ENCODE measurements around the gene VTI1A. TPM values are rescaled to one million over a fixed set of nuclear protein-coding genes. Genes with fewer than 3 reads are reported as not detected.

VTI1A gene
- total and polyA plus RNA-seq, 4 donors: 5.5 to 26.9 (median 13.1) TPM

GRCh38 chr10:112607506-112607905 lies 160.5 kb downstream of the VTI1A start:
- Histone ChIP-seq H3K27ac (ENCODE audit: low read depth in 1 of 2, low read length in 2 of 2) (no peak overlapping the region), H3K27me3 (ENCODE audit: control insufficient read depth in 4 of 4, insufficient read depth in 4 of 4, low read length in 3 of 4) (no peaks in the 10 kb centered on the region), H3K9me3 (ENCODE audit: control insufficient read depth in 4 of 4, low read length in 3 of 4) (no peaks in the 10 kb centered on the region), H3K4me3 (ENCODE audit: low read depth in 1 of 3, low read length in 3 of 3) (no peak overlapping the region), H3K4me1 (ENCODE audit: control insufficient read depth in 4 of 4, insufficient read depth in 4 of 4, low read length in 3 of 4) (no peaks in the 10 kb centered on the region), H3K36me3 (ENCODE audit: control insufficient read depth in 4 of 4, insufficient read depth in 3 of 4, low read depth in 1 of 4, low read length in 3 of 4) (no peaks in the 10 kb centered on the region), H3K9ac (ENCODE audit: low read depth in 1 of 2, low read length in 2 of 2) (no peak overlapping the region)
- TF ChIP-seq EGR1 (IDR thresholded peaks at IDR 0.05; ENCODE audit: low read depth in 2 of 2): no peak
- no peak for TF ChIP-seq RXRA (IDR thresholded peaks at IDR 0.05)
- DNase-seq (ENCODE audit: low spot score): no peak
- over 99% methylated on average over 2 of the region's 2 CpGs for WGBS

DNA sequence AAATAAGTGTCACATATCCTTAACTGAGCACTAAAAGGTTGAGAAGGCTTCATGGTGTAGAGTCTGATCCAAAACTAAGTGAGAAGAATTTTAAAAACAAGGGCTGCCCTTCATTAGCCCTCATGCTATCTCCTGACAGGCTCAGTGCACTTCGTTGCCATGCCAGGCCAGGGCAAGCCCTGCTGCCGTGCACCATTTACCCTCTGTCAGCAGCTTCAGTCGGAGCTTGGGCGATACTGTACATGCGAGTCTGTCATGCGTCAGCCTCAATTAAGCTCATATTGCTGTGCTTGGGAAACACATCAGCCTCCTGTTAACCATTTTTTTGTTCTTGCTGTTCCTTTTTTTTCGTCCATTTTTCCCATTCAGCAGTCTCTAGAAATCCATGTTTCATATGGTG lies 166.6 kb downstream of the VTI1A start:
- no peak for TF ChIP-seq RAD21 (IDR thresholded peaks at IDR 0.05)
- TF ChIP-seq FOXA1 (IDR thresholded peaks at IDR 0.05): no peak
- Histone ChIP-seq H3K9ac (ENCODE audit: low read depth in 1 of 2, low read length in 2 of 2) (no peak overlapping the region), H3K27me3 (ENCODE audit: control insufficient read depth in 4 of 4, insufficient read depth in 4 of 4, low read length in 3 of 4) (no peaks in the 10 kb centered on the region), H3K36me3 (ENCODE audit: control insufficient read depth in 4 of 4, insufficient read depth in 3 of 4, low read depth in 1 of 4, low read length in 3 of 4) (no peaks in the 10 kb centered on the region), H3K27ac (ENCODE audit: low read depth in 1 of 2, low read length in 2 of 2) (no peak overlapping the region), H3K9me3 (ENCODE audit: control insufficient read depth in 4 of 4, low read length in 3 of 4) (no peaks in the 10 kb centered on the region), H3K4me1 (ENCODE audit: control insufficient read depth in 4 of 4, insufficient read depth in 4 of 4, low read length in 3 of 4) (no peaks in the 10 kb centered on the region), H3K4me3 (ENCODE audit: low read depth in 1 of 3, low read length in 3 of 3) (no peak overlapping the region)
- DNase-seq (ENCODE audit: low spot score): no peak
- 90% methylated on average over 7 of the region's 7 CpGs for WGBS

- Histone ChIP-seq H3K9ac (ENCODE audit: low read depth in 1 of 2, low read length in 2 of 2) (no peak overlapping the region), H3K27ac (ENCODE audit: low read depth in 1 of 2, low read length in 2 of 2) (no peak overlapping the region), H3K9me3 (ENCODE audit: control insufficient read depth in 4 of 4, low read length in 3 of 4) (no peaks in the 10 kb centered on the region), H3K4me3 (ENCODE audit: low read depth in 1 of 3, low read length in 3 of 3) (no peak overlapping the region), H3K36me3 (ENCODE audit: control insufficient read depth in 4 of 4, insufficient read depth in 3 of 4, low read depth in 1 of 4, low read length in 3 of 4) (no peaks in the 10 kb centered on the region), H3K4me1 (ENCODE audit: control insufficient read depth in 4 of 4, insufficient read depth in 4 of 4, low read length in 3 of 4) (no peaks in the 10 kb centered on the region), H3K27me3 (ENCODE audit: control insufficient read depth in 4 of 4, insufficient read depth in 4 of 4, low read length in 3 of 4) (no peaks in the 10 kb centered on the region)
- TF ChIP-seq ZBTB33 (IDR thresholded peaks at IDR 0.05) (no peak), FOXA2 (IDR thresholded peaks at IDR 0.05) (no peak), NR2F2 (IDR thresholded peaks at IDR 0.05) (no peak)
- DNase-seq (ENCODE audit: low spot score): no peak
- 94% methylated on average over 6 of the region's 6 CpGs for WGBS
These were observed 167.1 kb downstream of the VTI1A start for GRCh38 chr10:112614072-112614471.

DNA sequence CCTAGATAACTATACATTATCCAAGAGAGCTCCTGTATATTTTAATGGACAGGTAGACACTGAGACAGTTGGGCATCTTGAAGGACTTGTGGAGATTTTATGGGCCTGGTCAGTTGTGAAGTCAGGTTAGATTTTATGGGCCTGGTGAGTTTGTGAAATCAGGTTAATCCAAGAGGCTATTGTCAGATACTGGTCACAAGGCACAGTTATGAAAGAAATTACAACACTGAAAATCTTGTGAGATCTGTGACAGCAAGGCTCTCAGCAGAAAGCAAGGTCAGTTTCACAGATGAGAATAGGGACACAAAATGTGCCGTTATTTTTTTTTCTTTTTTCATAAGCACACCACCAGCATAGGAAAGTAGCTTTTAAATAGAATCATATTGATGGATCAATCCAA lies 167.6 kb downstream of the VTI1A start:
- Histone ChIP-seq H3K9me3 (ENCODE audit: control insufficient read depth in 4 of 4, low read length in 3 of 4) (no peaks in the 10 kb centered on the region), H3K4me1 (ENCODE audit: control insufficient read depth in 4 of 4, insufficient read depth in 4 of 4, low read length in 3 of 4) (no peaks in the 10 kb centered on the region), H3K4me3 (ENCODE audit: low read depth in 1 of 3, low read length in 3 of 3) (no peak overlapping the region), H3K9ac (ENCODE audit: low read depth in 1 of 2, low read length in 2 of 2) (no peak overlapping the region), H3K36me3 (ENCODE audit: control insufficient read depth in 4 of 4, insufficient read depth in 3 of 4, low read depth in 1 of 4, low read length in 3 of 4) (no peaks in the 10 kb centered on the region), H3K27ac (ENCODE audit: low read depth in 1 of 2, low read length in 2 of 2) (no peak overlapping the region), H3K27me3 (ENCODE audit: control insufficient read depth in 4 of 4, insufficient read depth in 4 of 4, low read length in 3 of 4) (no peaks in the 10 kb centered on the region)
- no peak for DNase-seq (ENCODE audit: low spot score)
- 98% methylated on average over 1 of the region's 1 CpG for WGBS
- no peak for TF ChIP-seq JUND (IDR thresholded peaks at IDR 0.05)

DNA sequence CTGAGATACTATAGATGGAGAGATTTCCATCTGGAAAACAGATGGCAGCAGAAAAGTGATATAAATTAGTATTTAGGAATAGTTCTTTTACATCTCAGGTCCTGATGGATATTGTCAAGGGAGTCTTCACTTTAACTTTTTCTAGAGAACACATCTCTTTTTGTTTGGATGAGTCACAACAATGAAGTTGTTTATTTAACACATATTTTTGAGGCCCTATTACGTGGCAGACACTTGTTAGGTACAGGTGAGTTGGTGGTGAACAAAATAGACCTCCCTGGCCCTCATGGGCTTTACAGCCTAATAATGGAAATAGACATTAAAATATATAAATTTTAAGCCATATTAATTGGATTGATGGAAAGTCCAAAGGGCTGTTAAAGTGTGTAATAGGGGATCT lies 168.3 kb downstream of the VTI1A start:
- H3K4me3 ChIP-seq (ENCODE audit: low read depth in 1 of 3, low read length in 3 of 3): no peak overlapping the region
- DNase-seq (ENCODE audit: low spot score): no peak
- H3K27me3 ChIP-seq (ENCODE audit: control insufficient read depth in 4 of 4, insufficient read depth in 4 of 4, low read length in 3 of 4): no peaks in the 10 kb centered on the region
- no peak overlapping the region for H3K27ac ChIP-seq (ENCODE audit: low read depth in 1 of 2, low read length in 2 of 2)
- no peaks in the 10 kb centered on the region for H3K4me1 ChIP-seq (ENCODE audit: control insufficient read depth in 4 of 4, insufficient read depth in 4 of 4, low read length in 3 of 4)
- TF ChIP-seq HNF4A (conservative IDR thresholded peaks at IDR 0.05) (no peak), EGR1 (IDR thresholded peaks at IDR 0.05; ENCODE audit: low read depth in 2 of 2) (no peak), FOXA2 (IDR thresholded peaks at IDR 0.05) (no peak)
- no peaks in the 10 kb centered on the region for H3K9me3 ChIP-seq (ENCODE audit: control insufficient read depth in 4 of 4, low read length in 3 of 4)
- peaks cover 0 to 2% (median 0%) of the 10 kb centered on the region in 4 donors for H3K36me3 ChIP-seq (ENCODE audit: control insufficient read depth in 4 of 4, insufficient read depth in 3 of 4, low read depth in 1 of 4, low read length in 3 of 4)
- H3K9ac ChIP-seq (ENCODE audit: low read depth in 1 of 2, low read length in 2 of 2): no peak overlapping the region
- 97% methylated on average over 1 of the region's 1 CpG for WGBS

Data from liver (tissue), 9 donors.